Calu3 (cell line): ENCODE results near the gene MLIP. TPM values are rescaled to one million over a fixed set of nuclear protein-coding genes. Genes with fewer than 3 reads are reported as not detected.

Experiments used
- BruUV-seq: library from RNA; stranded (reverse); fragments of 400-500 nt; replicated peaks from 2 replicates; lab custom pipeline; 2021; lab: Mats Ljungman, UMichigan
- CTCF ChIA-PET: fragments of 300-600 bp; sonication (Branson Sonifier 250); formaldehyde crosslinking; loops from one replicate; lab custom pipeline; 2022; ENCODE audit warnings: antibody characterized with exemption; lab: Charles Lee
- DNase-seq: peaks from one replicate; pipeline ENCODE4 v3.0.0; 2022
- H3K27ac Mint-ChIP-seq: one replicate; pipeline ENCODE4 v1.8.0; 2022; ENCODE audit warnings: mixed read lengths; ENCODE audit not compliant: unreplicated experiment
- H3K27me3 Mint-ChIP-seq: one replicate; pipeline ENCODE4 v1.8.0; 2022; ENCODE audit warnings: mixed read lengths; ENCODE audit not compliant: unreplicated experiment
- H3K36me3 Mint-ChIP-seq: one replicate; pipeline ENCODE4 v1.8.0; 2022; ENCODE audit warnings: mild to moderate bottlenecking, moderate library complexity, mixed read lengths; ENCODE audit not compliant: insufficient read depth, unreplicated experiment
- H3K4me1 Mint-ChIP-seq: one replicate; pipeline ENCODE4 v1.8.0; 2022; ENCODE audit warnings: mild to moderate bottlenecking, low read depth, mixed read lengths; ENCODE audit not compliant: unreplicated experiment
- H3K4me3 Mint-ChIP-seq: one replicate; pipeline ENCODE4 v1.8.0; 2022; ENCODE audit warnings: mild to moderate bottlenecking, low read depth, moderate library complexity, mixed read lengths; ENCODE audit not compliant: unreplicated experiment
- H3K9me3 Mint-ChIP-seq: one replicate; pipeline ENCODE4 v1.8.0; 2022; ENCODE audit warnings: low read depth, mixed read lengths; ENCODE audit not compliant: unreplicated experiment
- CTCF ChIP-seq: fragments of 200-600 bp; IDR thresholded peaks from one replicate; pipeline ENCODE4 v1.8.0; 2022; ENCODE audit warnings: antibody characterized with exemption; ENCODE audit not compliant: unreplicated experiment
- intact Hi-C: fragments of 100-400 bp; cut with micrococcal nuclease; formaldehyde crosslinking; loops from one replicate; pipeline ENCODE4 v1.10.0; 2022; ENCODE audit not compliant: unreplicated experiment
- total RNA-seq: library from RNA; stranded (reverse); gene quantifications from 2 replicates; pipeline ENCODE4 v1.2.3, GENCODE V29; 2022

Gene MLIP
- total RNA-seq, 1 experiment from 2014 or later = 1.4 TPM

DNA sequence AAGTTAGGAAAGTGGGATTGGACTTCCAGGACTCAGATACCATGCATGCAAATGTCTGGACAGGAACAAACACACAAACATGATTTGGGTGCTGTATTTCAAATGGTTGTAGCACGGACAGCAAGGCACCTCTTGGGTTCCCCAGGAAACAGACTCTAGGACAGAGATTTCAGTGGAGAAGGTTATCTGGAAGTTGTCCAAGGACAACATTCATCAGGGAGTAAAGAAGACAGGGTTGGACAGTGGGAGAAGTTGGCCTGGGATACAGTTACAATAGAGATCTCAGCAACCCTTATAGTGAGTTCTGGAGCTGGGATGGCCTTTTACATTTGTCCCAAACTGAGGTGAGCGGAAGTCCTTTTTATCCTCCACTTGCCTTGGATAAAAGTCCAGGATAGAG lies 177.2 kb downstream of the MLIP start:
- BruUV-seq = no TSS peak
- H3K9me3 Mint-ChIP-seq = no peaks in the 10 kb centered on the region
- no peak overlapping the region for H3K27ac Mint-ChIP-seq
- no peak overlapping the region for H3K4me3 Mint-ChIP-seq
- no peak for TF ChIP-seq CTCF
- intact Hi-C loops = no loop called here
- H3K36me3 Mint-ChIP-seq = no peaks in the 10 kb centered on the region
- H3K4me1 Mint-ChIP-seq = peaks cover 51% of the 10 kb centered on the region
- CTCF ChIA-PET = no interaction called here
- H3K27me3 Mint-ChIP-seq = no peaks in the 10 kb centered on the region
- no peak for DNase-seq

GRCh38 chr6:54289426-54289825 lies 178.2 kb downstream of the MLIP start:
- no peak for DNase-seq
- Mint-ChIP-seq H3K27me3 (no peaks in the 10 kb centered on the region), H3K36me3 (no peaks in the 10 kb centered on the region), H3K27ac (no peak overlapping the region), H3K4me3 (no peak overlapping the region), H3K4me1 (peaks cover 49% of the 10 kb centered on the region), H3K9me3 (no peaks in the 10 kb centered on the region)
- no peak for TF ChIP-seq CTCF
- CTCF ChIA-PET = no interaction called here
- BruUV-seq = no TSS peak
- intact Hi-C loops = no loop called here

GRCh38 chr6:54291146-54291545 lies 179.9 kb downstream of the MLIP start:
- TF ChIP-seq CTCF = no peak
- no peak for DNase-seq
- peaks cover 45% of the 10 kb centered on the region for H3K4me1 Mint-ChIP-seq
- no peaks in the 10 kb centered on the region for H3K36me3 Mint-ChIP-seq
- BruUV-seq = no TSS peak
- no peaks in the 10 kb centered on the region for H3K9me3 Mint-ChIP-seq
- CTCF ChIA-PET = interaction anchor here (1.1 to 1.7 kb wide), 2 partner anchors 9 to 17 kb away, joined by 5 to 6 read pairs; partner anchors contain the start of gene TINAG
- intact Hi-C loops = no loop called here
- no peak overlapping the region for H3K4me3 Mint-ChIP-seq
- no peak overlapping the region for H3K27ac Mint-ChIP-seq
- no peaks in the 10 kb centered on the region for H3K27me3 Mint-ChIP-seq

- Mint-ChIP-seq H3K4me1 (peaks cover 45% of the 10 kb centered on the region), H3K27ac (no peak overlapping the region), H3K36me3 (no peaks in the 10 kb centered on the region), H3K27me3 (no peaks in the 10 kb centered on the region), H3K4me3 (no peak overlapping the region), H3K9me3 (no peaks in the 10 kb centered on the region)
- no peak for DNase-seq
- no TSS peak for BruUV-seq
- no peak for TF ChIP-seq CTCF
- intact Hi-C loops = no loop called here
- CTCF ChIA-PET = interaction anchor here (1.0 to 1.7 kb wide), 3 partner anchors 9 to 26 kb away, joined by 5 to 6 read pairs (median 5); partner anchors contain the start of gene TINAG
Observed at GRCh38 chr6:54291738-54292137, 180.5 kb downstream of the MLIP start.
